WTC11 (cell line): ENCODE data around the gene LATS2. TPM values are rescaled to one million over a fixed set of nuclear protein-coding genes. Genes with fewer than 3 reads are reported as not detected.
"Not testable (repeated sequence)": the region's sequence is repeated elsewhere in the genome, so short reads cannot be mapped to it uniquely, and the experiment has no call there.

Experiments
- ATAC-seq: fragments of 200-7000 bp; cut with Tn5 transposase; 2 replicates; pipeline ENCODE4 v1.10.0; 2021; ENCODE audit warnings: mild to moderate bottlenecking, moderate library complexity
- CTCF ChIA-PET: fragments of 300-600 bp; sonication (Branson Sonifier 250); formaldehyde crosslinking; loops from one replicate; lab custom pipeline; 2021; ENCODE audit warnings: antibody characterized with exemption; lab: Charles Lee
- POLR2A ChIA-PET: fragments of 350-600 bp; sonication (Branson Sonifier 250); formaldehyde crosslinking; loops from one replicate; lab custom pipeline; 2021; ENCODE audit warnings: antibody characterized with exemption; lab: Charles Lee
- DNase-seq: peaks from one replicate; pipeline ENCODE4 v3.0.0; 2021; ENCODE audit warnings: low spot score
- H3K27ac Mint-ChIP-seq: 2 replicates; pipeline ENCODE4 v1.8.0; 2021; ENCODE audit warnings: mixed read lengths
- H3K27me3 Mint-ChIP-seq: 2 replicates; pipeline ENCODE4 v1.8.0; 2021; ENCODE audit warnings: low read depth, mild to moderate bottlenecking, moderate library complexity, mixed read lengths
- H3K36me3 Mint-ChIP-seq: 2 replicates; pipeline ENCODE4 v1.8.0; 2021; ENCODE audit warnings: mixed read lengths
- H3K4me1 Mint-ChIP-seq: 2 replicates; pipeline ENCODE4 v1.8.0; 2022; ENCODE audit warnings: mixed read lengths
- H3K4me3 Mint-ChIP-seq: 2 replicates; pipeline ENCODE4 v1.8.0; 2021; ENCODE audit warnings: mild to moderate bottlenecking, moderate library complexity, mixed read lengths
- H3K9me3 Mint-ChIP-seq: 2 replicates; pipeline ENCODE4 v1.8.0; 2021; ENCODE audit warnings: mixed read lengths
- FOXJ3 ChIP-seq: sonication (generic); formaldehyde crosslinking; IDR thresholded peaks from 2 replicates; pipeline ENCODE4 v1.9.0; 2021; ENCODE audit warnings: missing genetic modification reagents, mild to moderate bottlenecking, borderline replicate concordance
- JUN ChIP-seq: sonication (generic); formaldehyde crosslinking; IDR thresholded peaks from 2 replicates; pipeline ENCODE4 v1.8.0; 2023; ENCODE audit warnings: mild to moderate bottlenecking, missing genetic modification reagents
- NR2C2 ChIP-seq: sonication (generic); formaldehyde crosslinking; IDR thresholded peaks from 2 replicates; pipeline ENCODE4 v1.8.0; 2022; ENCODE audit warnings: mild to moderate bottlenecking, missing genetic modification reagents
- SMAD4 ChIP-seq: sonication (generic); formaldehyde crosslinking; IDR thresholded peaks from 2 replicates; pipeline ENCODE4 v1.8.0; 2022; ENCODE audit warnings: mild to moderate bottlenecking, missing genetic modification reagents
- SP1 ChIP-seq: sonication (generic); formaldehyde crosslinking; conservative IDR thresholded peaks from 2 replicates; pipeline ENCODE4 v1.8.1; 2022; ENCODE audit warnings: missing genetic modification reagents
- TCF7 ChIP-seq: sonication (generic); formaldehyde crosslinking; IDR thresholded peaks from 2 replicates; pipeline ENCODE4 v1.8.0; 2022; ENCODE audit warnings: mild to moderate bottlenecking, low read depth, missing genetic modification reagents, moderate library complexity
- ZBTB21 ChIP-seq: sonication (generic); formaldehyde crosslinking; IDR thresholded peaks from 2 replicates; pipeline ENCODE4 v1.8.1; 2023; ENCODE audit warnings: mild to moderate bottlenecking, missing genetic modification reagents, borderline replicate concordance
- ZNF232 ChIP-seq: sonication (generic); formaldehyde crosslinking; IDR thresholded peaks from 2 replicates; pipeline ENCODE4 v1.8.0; 2022; ENCODE audit warnings: mild to moderate bottlenecking, missing genetic modification reagents
- ZNF423 ChIP-seq: fragments of 250-450 bp; sonication (Bioruptor Pico); IDR thresholded peaks from 2 replicates; pipeline ENCODE4 v2.1.2; 2022; ENCODE audit warnings: mild to moderate bottlenecking, moderate library complexity
- total RNA-seq: library from RNA; stranded (reverse); gene quantifications from 3 replicates; pipeline ENCODE4 v1.2.3, GENCODE V29; 2021
- TF ChIP-seq, protein P1 (sequence below): sonication (generic); formaldehyde crosslinking; IDR thresholded peaks from 2 replicates; pipeline ENCODE4 v1.8.0; 2022; ENCODE audit warnings: mild to moderate bottlenecking, missing genetic modification reagents
- TF ChIP-seq, protein P2 (sequence below): sonication (generic); formaldehyde crosslinking; IDR thresholded peaks from 2 replicates; pipeline ENCODE4 v1.8.0; 2022; ENCODE audit warnings: missing genetic modification reagents
- TF ChIP-seq, protein P3 (sequence below): sonication (generic); formaldehyde crosslinking; IDR thresholded peaks from 2 replicates; pipeline ENCODE4 v1.8.1; 2022; ENCODE audit warnings: mild to moderate bottlenecking, moderate library complexity, missing genetic modification reagents
- TF ChIP-seq, protein P4 (sequence below): sonication (generic); formaldehyde crosslinking; IDR thresholded peaks from 2 replicates; pipeline ENCODE4 v1.8.1; 2022; ENCODE audit warnings: low read depth, mild to moderate bottlenecking, moderate library complexity, missing genetic modification reagents, borderline replicate concordance
- TF ChIP-seq, protein P5 (sequence below): sonication (generic); formaldehyde crosslinking; IDR thresholded peaks from 2 replicates; pipeline ENCODE4 v1.8.0; 2023; ENCODE audit warnings: missing genetic modification reagents, mild to moderate bottlenecking, borderline replicate concordance
- TF ChIP-seq, protein P6 (sequence below): fragments of 250-450 bp; sonication (Bioruptor Pico); IDR thresholded peaks from 2 replicates; pipeline ENCODE4 v1.9.0; 2021; ENCODE audit warnings: mild to moderate bottlenecking, borderline replicate concordance
- TF ChIP-seq, protein P7 (sequence below): sonication (generic); formaldehyde crosslinking; IDR thresholded peaks from 2 replicates; pipeline ENCODE4 v1.8.0; 2022; ENCODE audit warnings: mild to moderate bottlenecking, missing genetic modification reagents

LATS2 gene
- total RNA-seq, 1 experiment from 2014 or later: 28.9 TPM

DNA sequence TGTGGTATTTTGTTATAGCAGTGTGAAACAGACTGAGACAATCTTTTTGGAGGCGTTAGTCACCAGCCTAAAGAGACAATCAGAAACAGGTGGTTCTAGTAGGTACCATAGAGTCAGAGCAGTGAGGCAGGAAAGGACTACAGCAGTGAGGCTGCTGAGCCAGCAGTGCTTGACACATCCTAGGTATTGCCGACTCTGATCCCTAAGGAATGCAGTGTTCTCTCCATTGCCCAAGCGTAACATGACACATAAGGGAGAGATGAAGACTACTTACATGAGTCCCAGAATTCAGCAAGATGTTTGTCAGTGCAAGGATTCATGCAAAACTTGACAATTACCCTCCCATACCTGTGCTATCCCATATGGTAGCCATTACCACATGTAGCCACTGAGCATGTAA lies 96.5 kb downstream of the LATS2 start (continued):
- TF ChIP-seq, protein P1, sequence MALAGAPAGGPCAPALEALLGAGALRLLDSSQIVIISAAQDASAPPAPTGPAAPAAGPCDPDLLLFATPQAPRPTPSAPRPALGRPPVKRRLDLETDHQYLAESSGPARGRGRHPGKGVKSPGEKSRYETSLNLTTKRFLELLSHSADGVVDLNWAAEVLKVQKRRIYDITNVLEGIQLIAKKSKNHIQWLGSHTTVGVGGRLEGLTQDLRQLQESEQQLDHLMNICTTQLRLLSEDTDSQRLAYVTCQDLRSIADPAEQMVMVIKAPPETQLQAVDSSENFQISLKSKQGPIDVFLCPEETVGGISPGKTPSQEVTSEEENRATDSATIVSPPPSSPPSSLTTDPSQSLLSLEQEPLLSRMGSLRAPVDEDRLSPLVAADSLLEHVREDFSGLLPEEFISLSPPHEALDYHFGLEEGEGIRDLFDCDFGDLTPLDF (CRISPR knock-in tag): no peak
- TF ChIP-seq, protein P2, sequence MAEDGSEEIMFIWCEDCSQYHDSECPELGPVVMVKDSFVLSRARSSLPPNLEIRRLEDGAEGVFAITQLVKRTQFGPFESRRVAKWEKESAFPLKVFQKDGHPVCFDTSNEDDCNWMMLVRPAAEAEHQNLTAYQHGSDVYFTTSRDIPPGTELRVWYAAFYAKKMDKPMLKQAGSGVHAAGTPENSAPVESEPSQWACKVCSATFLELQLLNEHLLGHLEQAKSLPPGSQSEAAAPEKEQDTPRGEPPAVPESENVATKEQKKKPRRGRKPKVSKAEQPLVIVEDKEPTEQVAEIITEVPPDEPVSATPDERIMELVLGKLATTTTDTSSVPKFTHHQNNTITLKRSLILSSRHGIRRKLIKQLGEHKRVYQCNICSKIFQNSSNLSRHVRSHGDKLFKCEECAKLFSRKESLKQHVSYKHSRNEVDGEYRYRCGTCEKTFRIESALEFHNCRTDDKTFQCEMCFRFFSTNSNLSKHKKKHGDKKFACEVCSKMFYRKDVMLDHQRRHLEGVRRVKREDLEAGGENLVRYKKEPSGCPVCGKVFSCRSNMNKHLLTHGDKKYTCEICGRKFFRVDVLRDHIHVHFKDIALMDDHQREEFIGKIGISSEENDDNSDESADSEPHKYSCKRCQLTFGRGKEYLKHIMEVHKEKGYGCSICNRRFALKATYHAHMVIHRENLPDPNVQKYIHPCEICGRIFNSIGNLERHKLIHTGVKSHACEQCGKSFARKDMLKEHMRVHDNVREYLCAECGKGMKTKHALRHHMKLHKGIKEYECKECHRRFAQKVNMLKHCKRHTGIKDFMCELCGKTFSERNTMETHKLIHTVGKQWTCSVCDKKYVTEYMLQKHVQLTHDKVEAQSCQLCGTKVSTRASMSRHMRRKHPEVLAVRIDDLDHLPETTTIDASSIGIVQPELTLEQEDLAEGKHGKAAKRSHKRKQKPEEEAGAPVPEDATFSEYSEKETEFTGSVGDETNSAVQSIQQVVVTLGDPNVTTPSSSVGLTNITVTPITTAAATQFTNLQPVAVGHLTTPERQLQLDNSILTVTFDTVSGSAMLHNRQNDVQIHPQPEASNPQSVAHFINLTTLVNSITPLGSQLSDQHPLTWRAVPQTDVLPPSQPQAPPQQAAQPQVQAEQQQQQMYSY (CRISPR knock-in tag): no peak
- TF ChIP-seq, protein P3, sequence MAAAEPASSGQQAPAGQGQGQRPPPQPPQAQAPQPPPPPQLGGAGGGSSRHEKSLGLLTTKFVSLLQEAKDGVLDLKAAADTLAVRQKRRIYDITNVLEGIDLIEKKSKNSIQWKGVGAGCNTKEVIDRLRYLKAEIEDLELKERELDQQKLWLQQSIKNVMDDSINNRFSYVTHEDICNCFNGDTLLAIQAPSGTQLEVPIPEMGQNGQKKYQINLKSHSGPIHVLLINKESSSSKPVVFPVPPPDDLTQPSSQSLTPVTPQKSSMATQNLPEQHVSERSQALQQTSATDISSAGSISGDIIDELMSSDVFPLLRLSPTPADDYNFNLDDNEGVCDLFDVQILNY (CRISPR knock-in tag): no peak
- TF ChIP-seq TCF7 (CRISPR knock-in tag) (no peak), SMAD4 (CRISPR knock-in tag) (no peak), NR2C2 (CRISPR knock-in tag) (no peak)
- TF ChIP-seq, protein P4, sequence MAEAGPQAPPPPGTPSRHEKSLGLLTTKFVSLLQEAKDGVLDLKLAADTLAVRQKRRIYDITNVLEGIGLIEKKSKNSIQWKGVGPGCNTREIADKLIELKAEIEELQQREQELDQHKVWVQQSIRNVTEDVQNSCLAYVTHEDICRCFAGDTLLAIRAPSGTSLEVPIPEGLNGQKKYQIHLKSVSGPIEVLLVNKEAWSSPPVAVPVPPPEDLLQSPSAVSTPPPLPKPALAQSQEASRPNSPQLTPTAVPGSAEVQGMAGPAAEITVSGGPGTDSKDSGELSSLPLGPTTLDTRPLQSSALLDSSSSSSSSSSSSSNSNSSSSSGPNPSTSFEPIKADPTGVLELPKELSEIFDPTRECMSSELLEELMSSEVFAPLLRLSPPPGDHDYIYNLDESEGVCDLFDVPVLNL (CRISPR knock-in tag): no peak

DNA sequence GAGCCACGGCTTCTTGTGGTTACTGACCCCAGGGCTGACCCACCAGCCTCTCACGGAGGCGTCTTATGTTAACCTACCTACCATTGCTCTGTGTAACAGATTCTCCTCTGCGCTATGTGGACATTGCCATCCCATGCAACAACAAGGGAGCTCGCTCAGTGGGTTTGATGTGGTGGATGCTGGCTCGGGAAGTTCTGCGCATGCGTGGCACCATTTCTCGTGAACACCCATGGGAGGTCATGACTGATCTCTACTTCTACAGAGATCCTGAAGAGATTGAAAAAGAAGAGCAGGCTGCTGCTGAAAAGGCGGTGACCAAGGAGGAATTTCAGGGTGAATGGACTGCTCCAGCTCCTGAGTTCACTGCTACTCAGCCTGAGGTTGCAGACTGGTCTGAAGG lies 99.7 kb downstream of the LATS2 start:
- H3K27ac Mint-ChIP-seq, H3K9me3 Mint-ChIP-seq, POLR2A ChIA-PET, DNase-seq, CTCF ChIA-PET, H3K4me1 Mint-ChIP-seq, H3K36me3 Mint-ChIP-seq, H3K27me3 Mint-ChIP-seq, ATAC-seq, H3K4me3 Mint-ChIP-seq: not testable (repeated sequence)

DNA sequence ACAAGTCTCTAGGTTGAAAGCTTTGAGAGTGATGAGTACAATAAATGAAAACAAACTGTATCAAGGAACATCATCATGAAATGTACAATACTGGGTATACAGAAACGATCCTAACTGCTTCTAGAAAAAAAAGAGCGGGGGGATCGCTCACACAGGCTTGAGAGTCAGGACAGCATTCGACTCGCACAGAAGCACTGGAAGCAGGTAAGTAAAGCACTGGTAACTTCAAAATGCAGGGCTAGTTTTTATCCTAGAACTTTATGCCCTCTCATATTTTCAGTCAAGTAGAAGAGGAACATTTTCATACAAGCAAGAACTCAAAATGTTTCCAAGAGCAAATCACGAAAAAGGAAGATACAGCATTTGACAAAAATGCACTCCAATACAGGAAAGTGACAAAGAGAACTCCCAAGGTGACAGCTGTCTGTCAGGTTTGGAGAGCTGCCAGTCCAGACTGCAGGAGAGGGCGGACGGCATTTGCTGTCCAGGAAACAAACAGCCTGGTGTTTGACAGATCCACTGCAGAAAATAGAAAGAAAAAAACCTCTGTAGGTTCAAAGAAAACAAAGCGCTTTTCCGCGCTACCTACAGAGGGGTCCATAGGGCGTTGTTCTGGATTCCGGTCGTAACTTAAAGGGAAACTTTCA lies 100.6 kb downstream of the LATS2 start:
- Mint-ChIP-seq H3K36me3 (no peaks in the 10 kb centered on the region), H3K4me1 (no peaks in the 10 kb centered on the region), H3K9me3 (no peaks in the 10 kb centered on the region), H3K27me3 (no peaks in the 10 kb centered on the region), H3K27ac (no peak overlapping the region), H3K4me3 (no peak overlapping the region)
- ChIA-PET POLR2A (no interaction called here), CTCF (no interaction called here)
- DNase-seq (no peak), ATAC-seq (no peak)
- TF ChIP-seq, protein P5, sequence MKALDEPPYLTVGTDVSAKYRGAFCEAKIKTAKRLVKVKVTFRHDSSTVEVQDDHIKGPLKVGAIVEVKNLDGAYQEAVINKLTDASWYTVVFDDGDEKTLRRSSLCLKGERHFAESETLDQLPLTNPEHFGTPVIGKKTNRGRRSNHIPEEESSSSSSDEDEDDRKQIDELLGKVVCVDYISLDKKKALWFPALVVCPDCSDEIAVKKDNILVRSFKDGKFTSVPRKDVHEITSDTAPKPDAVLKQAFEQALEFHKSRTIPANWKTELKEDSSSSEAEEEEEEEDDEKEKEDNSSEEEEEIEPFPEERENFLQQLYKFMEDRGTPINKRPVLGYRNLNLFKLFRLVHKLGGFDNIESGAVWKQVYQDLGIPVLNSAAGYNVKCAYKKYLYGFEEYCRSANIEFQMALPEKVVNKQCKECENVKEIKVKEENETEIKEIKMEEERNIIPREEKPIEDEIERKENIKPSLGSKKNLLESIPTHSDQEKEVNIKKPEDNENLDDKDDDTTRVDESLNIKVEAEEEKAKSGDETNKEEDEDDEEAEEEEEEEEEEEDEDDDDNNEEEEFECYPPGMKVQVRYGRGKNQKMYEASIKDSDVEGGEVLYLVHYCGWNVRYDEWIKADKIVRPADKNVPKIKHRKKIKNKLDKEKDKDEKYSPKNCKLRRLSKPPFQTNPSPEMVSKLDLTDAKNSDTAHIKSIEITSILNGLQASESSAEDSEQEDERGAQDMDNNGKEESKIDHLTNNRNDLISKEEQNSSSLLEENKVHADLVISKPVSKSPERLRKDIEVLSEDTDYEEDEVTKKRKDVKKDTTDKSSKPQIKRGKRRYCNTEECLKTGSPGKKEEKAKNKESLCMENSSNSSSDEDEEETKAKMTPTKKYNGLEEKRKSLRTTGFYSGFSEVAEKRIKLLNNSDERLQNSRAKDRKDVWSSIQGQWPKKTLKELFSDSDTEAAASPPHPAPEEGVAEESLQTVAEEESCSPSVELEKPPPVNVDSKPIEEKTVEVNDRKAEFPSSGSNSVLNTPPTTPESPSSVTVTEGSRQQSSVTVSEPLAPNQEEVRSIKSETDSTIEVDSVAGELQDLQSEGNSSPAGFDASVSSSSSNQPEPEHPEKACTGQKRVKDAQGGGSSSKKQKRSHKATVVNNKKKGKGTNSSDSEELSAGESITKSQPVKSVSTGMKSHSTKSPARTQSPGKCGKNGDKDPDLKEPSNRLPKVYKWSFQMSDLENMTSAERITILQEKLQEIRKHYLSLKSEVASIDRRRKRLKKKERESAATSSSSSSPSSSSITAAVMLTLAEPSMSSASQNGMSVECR (CRISPR knock-in tag): no peak
- TF ChIP-seq FOXJ3 (CRISPR knock-in tag): no peak
- no peak for TF ChIP-seq JUN
- TF ChIP-seq ZBTB21 (CRISPR knock-in tag): no peak
- no peak for TF ChIP-seq SP1 (CRISPR knock-in tag)
- no peak for TF ChIP-seq ZNF423
- TF ChIP-seq, protein P6, sequence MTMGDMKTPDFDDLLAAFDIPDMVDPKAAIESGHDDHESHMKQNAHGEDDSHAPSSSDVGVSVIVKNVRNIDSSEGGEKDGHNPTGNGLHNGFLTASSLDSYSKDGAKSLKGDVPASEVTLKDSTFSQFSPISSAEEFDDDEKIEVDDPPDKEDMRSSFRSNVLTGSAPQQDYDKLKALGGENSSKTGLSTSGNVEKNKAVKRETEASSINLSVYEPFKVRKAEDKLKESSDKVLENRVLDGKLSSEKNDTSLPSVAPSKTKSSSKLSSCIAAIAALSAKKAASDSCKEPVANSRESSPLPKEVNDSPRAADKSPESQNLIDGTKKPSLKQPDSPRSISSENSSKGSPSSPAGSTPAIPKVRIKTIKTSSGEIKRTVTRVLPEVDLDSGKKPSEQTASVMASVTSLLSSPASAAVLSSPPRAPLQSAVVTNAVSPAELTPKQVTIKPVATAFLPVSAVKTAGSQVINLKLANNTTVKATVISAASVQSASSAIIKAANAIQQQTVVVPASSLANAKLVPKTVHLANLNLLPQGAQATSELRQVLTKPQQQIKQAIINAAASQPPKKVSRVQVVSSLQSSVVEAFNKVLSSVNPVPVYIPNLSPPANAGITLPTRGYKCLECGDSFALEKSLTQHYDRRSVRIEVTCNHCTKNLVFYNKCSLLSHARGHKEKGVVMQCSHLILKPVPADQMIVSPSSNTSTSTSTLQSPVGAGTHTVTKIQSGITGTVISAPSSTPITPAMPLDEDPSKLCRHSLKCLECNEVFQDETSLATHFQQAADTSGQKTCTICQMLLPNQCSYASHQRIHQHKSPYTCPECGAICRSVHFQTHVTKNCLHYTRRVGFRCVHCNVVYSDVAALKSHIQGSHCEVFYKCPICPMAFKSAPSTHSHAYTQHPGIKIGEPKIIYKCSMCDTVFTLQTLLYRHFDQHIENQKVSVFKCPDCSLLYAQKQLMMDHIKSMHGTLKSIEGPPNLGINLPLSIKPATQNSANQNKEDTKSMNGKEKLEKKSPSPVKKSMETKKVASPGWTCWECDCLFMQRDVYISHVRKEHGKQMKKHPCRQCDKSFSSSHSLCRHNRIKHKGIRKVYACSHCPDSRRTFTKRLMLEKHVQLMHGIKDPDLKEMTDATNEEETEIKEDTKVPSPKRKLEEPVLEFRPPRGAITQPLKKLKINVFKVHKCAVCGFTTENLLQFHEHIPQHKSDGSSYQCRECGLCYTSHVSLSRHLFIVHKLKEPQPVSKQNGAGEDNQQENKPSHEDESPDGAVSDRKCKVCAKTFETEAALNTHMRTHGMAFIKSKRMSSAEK (CRISPR knock-in tag): no peak
- TF ChIP-seq, protein P7, sequence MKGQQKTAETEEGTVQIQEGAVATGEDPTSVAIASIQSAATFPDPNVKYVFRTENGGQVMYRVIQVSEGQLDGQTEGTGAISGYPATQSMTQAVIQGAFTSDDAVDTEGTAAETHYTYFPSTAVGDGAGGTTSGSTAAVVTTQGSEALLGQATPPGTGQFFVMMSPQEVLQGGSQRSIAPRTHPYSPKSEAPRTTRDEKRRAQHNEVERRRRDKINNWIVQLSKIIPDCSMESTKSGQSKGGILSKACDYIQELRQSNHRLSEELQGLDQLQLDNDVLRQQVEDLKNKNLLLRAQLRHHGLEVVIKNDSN: no peak
- TF ChIP-seq ZNF232: no peak
